ENCODE results near the gene ESR1.
"Not testable (repeated sequence)": the region's sequence is repeated elsewhere in the genome, so short reads cannot be mapped to it uniquely, and the experiment has no call there.

ESR1 gene

DNA sequence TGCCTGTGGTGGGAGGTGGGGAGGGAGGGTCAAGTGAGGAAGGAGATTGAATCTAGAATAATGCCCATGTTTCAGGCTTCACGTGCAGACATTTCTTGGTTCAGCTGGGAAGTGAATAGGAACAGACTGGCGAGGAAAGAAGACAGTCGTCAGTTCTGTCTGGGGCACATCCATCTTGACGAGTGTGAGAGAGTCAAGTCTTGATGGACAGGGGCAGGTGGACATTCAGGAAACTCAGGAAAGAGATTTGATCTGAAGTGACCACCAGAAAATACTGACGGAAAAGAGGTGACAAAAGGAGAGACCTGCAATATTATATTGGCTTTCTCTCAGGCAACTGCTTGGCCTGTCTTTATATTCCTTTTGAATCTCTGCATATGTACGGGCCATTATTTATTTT, 68.6 kb downstream of the ESR1 start:
- Histone ChIP-seq H3K36me3 (ENCODE audit: control insufficient read depth, insufficient read depth, low read length) (no peaks in the 10 kb centered on the region), H3K4me1 (ENCODE audit: control insufficient read depth, insufficient read depth, low read length) (no peaks in the 10 kb centered on the region), H3K27me3 (ENCODE audit: control insufficient read depth, insufficient read depth, low read length) (no peaks in the 10 kb centered on the region), H3K27ac (ENCODE audit: low read depth, low read length) (no peak overlapping the region), H3K9ac (ENCODE audit: low read length) (no peak overlapping the region), H3K4me3 (ENCODE audit: low read length) (no peak overlapping the region)

DNA sequence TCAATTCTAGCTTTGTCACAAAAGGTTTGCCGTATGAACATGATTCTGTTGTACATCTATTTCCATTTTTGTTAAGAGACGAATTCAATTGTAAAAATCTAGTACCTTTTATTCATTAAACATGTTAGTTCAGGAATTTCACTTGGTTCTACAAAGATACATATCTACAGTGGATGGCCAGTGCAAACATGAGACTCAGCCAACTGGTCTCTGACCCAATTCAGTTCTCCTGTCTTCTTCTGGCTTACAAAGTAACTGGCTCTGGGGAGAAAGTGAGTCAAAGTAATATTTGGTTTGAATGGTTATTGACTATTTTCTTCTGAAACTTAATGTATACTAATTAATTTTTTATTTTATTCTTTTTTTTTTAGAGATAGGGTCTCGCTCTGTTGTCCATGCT, 70.0 kb downstream of the ESR1 start:
- no peak overlapping the region for H3K27ac ChIP-seq (ENCODE audit: low read depth, low read length)
- H3K9ac ChIP-seq (ENCODE audit: low read length) = no peak overlapping the region
- H3K4me3 ChIP-seq (ENCODE audit: low read length) = no peak overlapping the region
- H3K36me3 ChIP-seq (ENCODE audit: control insufficient read depth, insufficient read depth, low read length) = no peaks in the 10 kb centered on the region
- no peaks in the 10 kb centered on the region for H3K4me1 ChIP-seq (ENCODE audit: control insufficient read depth, insufficient read depth, low read length)
- no peaks in the 10 kb centered on the region for H3K27me3 ChIP-seq (ENCODE audit: control insufficient read depth, insufficient read depth, low read length)

DNA sequence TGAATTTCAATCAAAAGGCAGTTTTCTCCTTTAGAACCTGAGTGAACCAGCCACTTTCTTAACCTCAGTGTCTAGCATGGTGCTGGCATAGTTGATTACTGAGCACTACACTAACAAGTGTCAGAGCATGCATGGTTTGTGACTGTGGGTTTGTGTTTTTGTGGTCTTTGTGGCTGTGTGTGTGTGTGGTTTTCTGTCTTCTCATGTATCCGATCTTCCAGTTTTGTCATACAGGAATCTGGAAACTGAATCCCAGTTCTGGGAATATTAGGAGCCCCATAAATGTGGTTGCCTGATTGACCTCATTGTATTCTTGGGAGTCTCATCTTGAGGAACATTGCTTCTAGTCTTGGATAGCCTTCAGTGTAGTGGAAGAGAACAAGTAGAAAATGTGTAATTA, 73.7 kb downstream of the ESR1 start:
- no peak overlapping the region for H3K27ac ChIP-seq (ENCODE audit: low read depth, low read length)
- no peaks in the 10 kb centered on the region for H3K27me3 ChIP-seq (ENCODE audit: control insufficient read depth, insufficient read depth, low read length)
- no peak overlapping the region for H3K4me3 ChIP-seq (ENCODE audit: low read length)
- H3K9ac ChIP-seq (ENCODE audit: low read length) = no peak overlapping the region
- H3K4me1 ChIP-seq (ENCODE audit: control insufficient read depth, insufficient read depth, low read length) = no peaks in the 10 kb centered on the region
- no peaks in the 10 kb centered on the region for H3K36me3 ChIP-seq (ENCODE audit: control insufficient read depth, insufficient read depth, low read length)

DNA sequence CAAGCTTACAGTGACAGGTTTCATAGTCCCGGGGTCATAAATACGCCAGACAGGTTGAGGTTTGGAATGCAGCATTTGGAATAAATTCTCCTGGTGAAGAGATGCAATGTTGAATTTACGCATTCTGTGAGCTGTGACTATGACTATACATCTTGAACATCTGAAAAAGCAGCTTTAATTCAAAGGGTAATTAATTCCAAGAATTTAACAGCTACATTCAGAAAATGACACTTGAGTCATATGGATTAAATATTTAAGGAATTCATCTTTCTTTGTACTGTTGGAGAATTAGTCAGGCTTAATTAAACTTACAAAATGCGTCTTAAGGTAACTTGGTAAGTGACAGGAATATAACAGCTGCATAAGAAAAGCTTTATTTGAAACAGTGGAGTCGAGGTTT, 74.7 kb downstream of the ESR1 start:
- no peaks in the 10 kb centered on the region for H3K4me1 ChIP-seq (ENCODE audit: control insufficient read depth, insufficient read depth, low read length)
- H3K9ac ChIP-seq (ENCODE audit: low read length) = no peak overlapping the region
- no peak overlapping the region for H3K27ac ChIP-seq (ENCODE audit: low read depth, low read length)
- H3K36me3 ChIP-seq (ENCODE audit: control insufficient read depth, insufficient read depth, low read length) = no peaks in the 10 kb centered on the region
- H3K4me3 ChIP-seq (ENCODE audit: low read length) = no peak overlapping the region
- no peaks in the 10 kb centered on the region for H3K27me3 ChIP-seq (ENCODE audit: control insufficient read depth, insufficient read depth, low read length)

DNA sequence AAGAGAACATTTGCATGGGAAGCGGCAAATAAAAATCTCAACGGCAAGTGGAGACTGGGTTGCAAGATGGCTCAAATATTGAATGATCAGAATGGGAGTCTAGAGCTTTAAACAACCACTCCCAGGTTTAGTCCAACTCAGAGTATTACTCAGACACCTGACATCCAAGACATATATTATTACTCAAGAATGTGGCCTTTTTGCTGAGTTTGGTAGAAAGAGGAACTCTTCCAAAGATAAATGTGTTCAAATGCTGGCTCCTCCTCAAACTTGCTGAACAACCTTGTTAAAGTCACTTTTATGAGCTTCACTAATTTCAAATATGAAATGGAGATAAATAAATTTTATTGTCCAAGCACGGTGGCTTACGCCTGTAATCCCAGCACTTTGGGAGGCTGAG, 77.8 kb downstream of the ESR1 start:
- Histone ChIP-seq H3K4me3 (ENCODE audit: low read length) (no peak overlapping the region), H3K27ac (ENCODE audit: low read depth, low read length) (no peak overlapping the region), H3K27me3 (ENCODE audit: control insufficient read depth, insufficient read depth, low read length) (no peaks in the 10 kb centered on the region), H3K36me3 (ENCODE audit: control insufficient read depth, insufficient read depth, low read length) (no peaks in the 10 kb centered on the region), H3K4me1 (ENCODE audit: control insufficient read depth, insufficient read depth, low read length) (no peaks in the 10 kb centered on the region), H3K9ac (ENCODE audit: low read length) (no peak overlapping the region)

DNA sequence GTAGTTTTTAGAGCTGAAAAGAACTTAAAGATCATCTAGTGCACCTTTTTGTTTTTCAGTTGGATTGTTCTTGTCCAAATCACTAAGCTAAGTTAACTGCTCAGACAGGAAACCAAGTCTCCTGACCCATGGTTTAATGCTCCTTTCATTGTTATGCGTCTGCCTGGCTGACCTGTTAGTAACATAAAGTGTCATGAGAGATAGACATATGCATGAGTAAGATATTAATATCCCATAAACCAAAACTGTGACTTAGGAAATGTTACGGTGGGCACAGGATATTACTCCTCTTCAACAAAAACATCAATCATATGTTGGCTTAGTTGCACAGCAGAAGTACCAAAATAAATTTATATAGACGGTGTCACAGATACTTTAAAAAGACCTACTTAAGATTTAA, 84.0 kb downstream of the ESR1 start:
- no peak overlapping the region for H3K4me3 ChIP-seq (ENCODE audit: low read length)
- H3K27ac ChIP-seq (ENCODE audit: low read depth, low read length) = no peak overlapping the region
- H3K9ac ChIP-seq (ENCODE audit: low read length) = no peak overlapping the region
- H3K36me3 ChIP-seq (ENCODE audit: control insufficient read depth, insufficient read depth, low read length) = no peaks in the 10 kb centered on the region
- no peaks in the 10 kb centered on the region for H3K27me3 ChIP-seq (ENCODE audit: control insufficient read depth, insufficient read depth, low read length)
- no peaks in the 10 kb centered on the region for H3K4me1 ChIP-seq (ENCODE audit: control insufficient read depth, insufficient read depth, low read length)

DNA sequence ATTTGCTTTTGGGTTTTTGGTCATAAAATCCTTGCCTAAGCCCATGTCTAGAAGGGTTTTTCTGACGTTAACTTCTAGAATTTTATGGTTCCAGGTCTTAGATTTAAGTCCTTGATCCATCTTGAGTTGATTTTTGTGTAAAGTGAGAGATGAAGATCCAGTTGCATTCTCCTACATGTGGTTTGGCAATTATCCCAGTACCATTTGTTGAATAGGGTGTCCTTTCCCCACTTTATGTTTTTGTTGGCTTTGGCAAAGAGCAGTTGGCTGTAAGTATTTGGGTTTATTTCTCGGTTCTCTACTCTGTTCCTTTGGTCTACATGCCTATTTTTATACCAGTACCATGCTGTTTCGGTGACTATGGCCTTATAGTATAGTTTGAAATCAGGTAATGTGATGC, 86.9 kb downstream of the ESR1 start:
- not testable (repeated sequence) for H3K27ac ChIP-seq (ENCODE audit: low read depth, low read length); H3K27me3 ChIP-seq (ENCODE audit: control insufficient read depth, insufficient read depth, low read length); H3K4me1 ChIP-seq (ENCODE audit: control insufficient read depth, insufficient read depth, low read length); H3K4me3 ChIP-seq (ENCODE audit: low read length); H3K36me3 ChIP-seq (ENCODE audit: control insufficient read depth, insufficient read depth, low read length); H3K9ac ChIP-seq (ENCODE audit: low read length)

DNA sequence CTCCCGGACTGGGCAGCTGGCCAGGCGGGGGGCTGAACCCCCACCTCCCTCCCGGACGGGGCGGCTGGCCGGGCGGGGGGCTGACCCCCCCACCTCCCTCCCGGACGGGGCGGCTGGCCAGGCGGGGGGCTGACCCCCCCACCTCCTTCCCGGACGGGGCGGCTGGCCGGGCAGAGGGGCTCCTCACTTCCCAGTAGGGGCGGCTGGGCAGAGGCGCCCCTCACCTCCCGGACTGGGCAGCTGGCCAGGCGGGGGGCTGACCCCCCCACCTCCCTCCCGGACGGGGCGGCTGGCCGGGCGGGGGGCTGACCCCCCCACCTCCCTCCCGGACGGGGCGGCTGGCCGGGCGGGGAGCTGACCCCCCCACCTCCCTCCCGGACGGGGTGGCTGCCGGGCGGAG, 91.7 kb downstream of the ESR1 start:
- H3K27ac ChIP-seq (ENCODE audit: low read depth, low read length); H3K4me3 ChIP-seq (ENCODE audit: low read length); H3K36me3 ChIP-seq (ENCODE audit: control insufficient read depth, insufficient read depth, low read length); H3K4me1 ChIP-seq (ENCODE audit: control insufficient read depth, insufficient read depth, low read length); H3K27me3 ChIP-seq (ENCODE audit: control insufficient read depth, insufficient read depth, low read length); H3K9ac ChIP-seq (ENCODE audit: low read length): not testable (repeated sequence)

DNA sequence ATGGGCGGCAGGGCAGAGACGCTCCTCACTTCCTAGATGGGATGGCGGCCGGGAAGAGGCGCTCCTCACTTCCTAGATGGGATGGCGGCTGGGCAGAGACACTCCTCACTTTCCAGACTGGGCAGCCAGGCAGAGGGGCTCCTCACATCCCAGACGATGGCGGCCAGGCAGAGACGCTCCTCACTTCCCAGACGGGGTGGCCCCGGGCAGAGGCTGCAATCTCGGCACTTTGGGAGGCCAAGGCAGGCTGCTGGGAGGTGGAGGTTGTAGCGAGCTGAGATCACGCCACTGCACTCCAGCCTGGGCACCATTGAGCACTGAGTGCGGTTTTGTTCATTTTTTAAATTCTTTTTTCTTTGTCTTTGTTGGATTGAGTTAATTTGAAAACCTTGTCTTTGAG, 92.3 kb downstream of the ESR1 start:
- H3K4me1 ChIP-seq (ENCODE audit: control insufficient read depth, insufficient read depth, low read length); H3K9ac ChIP-seq (ENCODE audit: low read length); H3K27ac ChIP-seq (ENCODE audit: low read depth, low read length); H3K27me3 ChIP-seq (ENCODE audit: control insufficient read depth, insufficient read depth, low read length); H3K4me3 ChIP-seq (ENCODE audit: low read length); H3K36me3 ChIP-seq (ENCODE audit: control insufficient read depth, insufficient read depth, low read length): not testable (repeated sequence)

DNA sequence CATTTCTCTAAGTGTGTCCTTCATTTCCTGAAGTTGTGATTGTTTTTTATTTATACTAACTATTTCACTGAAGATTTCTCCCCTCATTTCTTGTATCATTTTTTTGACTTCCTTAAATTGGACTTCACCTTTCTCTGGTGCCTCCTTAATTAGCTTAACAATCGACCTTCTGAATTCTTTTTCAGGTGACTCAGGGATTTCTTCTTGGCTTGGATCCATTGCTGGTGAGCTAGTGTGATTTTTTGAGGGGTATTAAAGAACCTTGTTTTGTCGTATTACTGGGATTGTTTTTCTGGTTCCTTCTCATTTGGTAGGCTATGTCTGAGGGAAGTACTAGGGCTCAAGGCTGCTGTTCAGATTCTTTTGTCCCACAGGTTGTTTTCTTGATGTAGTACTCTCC, 92.8 kb downstream of the ESR1 start:
- Histone ChIP-seq H3K27me3 (ENCODE audit: control insufficient read depth, insufficient read depth, low read length) (no peaks in the 10 kb centered on the region), H3K27ac (ENCODE audit: low read depth, low read length) (no peak overlapping the region), H3K4me3 (ENCODE audit: low read length) (no peak overlapping the region), H3K36me3 (ENCODE audit: control insufficient read depth, insufficient read depth, low read length) (no peaks in the 10 kb centered on the region), H3K4me1 (ENCODE audit: control insufficient read depth, insufficient read depth, low read length) (no peaks in the 10 kb centered on the region), H3K9ac (ENCODE audit: low read length) (no peak overlapping the region)

DNA sequence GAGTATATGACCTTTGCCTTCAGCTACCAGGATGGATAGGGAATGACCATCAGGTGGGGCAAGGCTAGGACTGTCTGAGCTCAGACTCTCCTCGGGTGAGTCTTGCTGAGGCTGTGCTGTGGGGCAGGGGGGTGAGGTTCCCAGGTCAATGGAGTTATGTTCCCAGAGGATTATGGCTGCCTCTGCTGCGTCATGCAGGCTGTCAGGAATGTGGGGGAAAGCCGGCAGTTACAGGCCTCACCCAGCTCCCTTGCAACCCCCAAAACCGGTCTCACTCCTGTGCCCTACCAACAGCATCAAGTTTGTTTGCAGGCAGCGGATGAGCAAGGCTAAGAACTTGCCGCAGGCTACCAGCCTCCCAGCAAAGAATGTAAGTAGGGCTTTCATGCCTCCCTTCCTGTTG, 93.5 kb downstream of the ESR1 start:
- Histone ChIP-seq H3K9ac (ENCODE audit: low read length) (no peak overlapping the region), H3K4me3 (ENCODE audit: low read length) (no peak overlapping the region), H3K36me3 (ENCODE audit: control insufficient read depth, insufficient read depth, low read length) (no peaks in the 10 kb centered on the region), H3K27me3 (ENCODE audit: control insufficient read depth, insufficient read depth, low read length) (no peaks in the 10 kb centered on the region), H3K4me1 (ENCODE audit: control insufficient read depth, insufficient read depth, low read length) (no peaks in the 10 kb centered on the region), H3K27ac (ENCODE audit: low read depth, low read length) (no peak overlapping the region)

DNA sequence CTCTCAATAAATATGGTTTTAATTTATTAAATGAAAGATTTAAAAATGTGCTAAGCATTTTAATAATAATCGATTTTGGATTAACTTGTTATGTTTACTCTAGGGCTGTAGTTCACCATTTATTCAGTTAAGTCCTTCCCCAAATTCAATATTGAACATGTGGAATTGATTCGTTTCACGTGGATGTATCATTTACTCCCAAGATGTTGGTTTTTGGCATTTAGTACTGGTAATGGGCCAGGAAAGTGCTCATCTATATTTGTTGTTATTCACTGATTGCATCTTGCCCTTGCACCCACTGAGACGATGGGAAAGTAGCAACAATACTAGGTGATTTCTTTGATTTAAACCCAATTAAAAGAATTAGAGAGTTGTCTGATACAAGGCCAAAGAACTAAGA, 97.1 kb downstream of the ESR1 start:
- no peak overlapping the region for H3K27ac ChIP-seq (ENCODE audit: low read depth, low read length)
- no peaks in the 10 kb centered on the region for H3K27me3 ChIP-seq (ENCODE audit: control insufficient read depth, insufficient read depth, low read length)
- H3K36me3 ChIP-seq (ENCODE audit: control insufficient read depth, insufficient read depth, low read length) = no peaks in the 10 kb centered on the region
- H3K4me3 ChIP-seq (ENCODE audit: low read length) = no peak overlapping the region
- no peak overlapping the region for H3K9ac ChIP-seq (ENCODE audit: low read length)
- no peaks in the 10 kb centered on the region for H3K4me1 ChIP-seq (ENCODE audit: control insufficient read depth, insufficient read depth, low read length)

DNA sequence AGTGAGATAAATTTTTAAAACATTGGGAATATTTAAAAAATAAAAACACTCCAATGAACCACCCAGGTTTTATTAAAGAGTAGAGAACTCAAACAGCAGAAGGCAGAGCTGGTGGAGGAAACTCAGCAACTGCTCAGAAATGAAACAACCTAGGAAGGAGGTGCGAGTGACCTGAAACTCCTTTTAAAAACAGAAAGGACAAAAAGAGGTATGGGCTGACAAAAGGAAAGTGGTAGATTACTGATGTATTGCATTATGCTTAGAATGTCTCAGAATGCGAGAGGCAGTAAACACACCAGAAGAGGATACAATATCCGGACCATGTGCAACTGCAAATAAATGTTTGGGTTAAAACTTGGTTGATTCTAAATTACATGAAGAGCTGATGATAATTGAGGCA, 97.6 kb downstream of the ESR1 start:
- no peaks in the 10 kb centered on the region for H3K4me1 ChIP-seq (ENCODE audit: control insufficient read depth, insufficient read depth, low read length)
- no peak overlapping the region for H3K4me3 ChIP-seq (ENCODE audit: low read length)
- no peak overlapping the region for H3K27ac ChIP-seq (ENCODE audit: low read depth, low read length)
- H3K36me3 ChIP-seq (ENCODE audit: control insufficient read depth, insufficient read depth, low read length) = no peaks in the 10 kb centered on the region
- H3K9ac ChIP-seq (ENCODE audit: low read length) = no peak overlapping the region
- H3K27me3 ChIP-seq (ENCODE audit: control insufficient read depth, insufficient read depth, low read length) = no peaks in the 10 kb centered on the region

DNA sequence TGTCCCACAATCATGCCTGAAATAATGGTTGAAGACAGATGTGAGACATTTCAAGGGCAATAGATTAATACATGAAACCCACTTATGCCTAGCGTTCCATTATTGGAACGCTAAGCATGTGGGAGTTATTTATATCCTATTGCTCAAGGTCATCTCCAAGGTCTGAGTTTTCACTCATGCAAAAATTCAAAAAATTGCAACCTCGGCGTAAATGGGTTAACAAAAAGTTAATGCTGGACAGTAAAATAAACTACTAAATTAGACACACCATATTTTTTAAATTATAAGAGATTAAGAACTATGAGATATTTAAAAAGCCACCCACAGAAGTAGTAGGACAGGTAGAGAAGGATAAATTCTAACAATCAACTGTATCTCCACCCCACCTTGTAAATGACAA, 98.4 kb downstream of the ESR1 start:
- Histone ChIP-seq H3K4me1 (ENCODE audit: control insufficient read depth, insufficient read depth, low read length) (no peaks in the 10 kb centered on the region), H3K9ac (ENCODE audit: low read length) (no peak overlapping the region), H3K4me3 (ENCODE audit: low read length) (no peak overlapping the region), H3K27ac (ENCODE audit: low read depth, low read length) (no peak overlapping the region), H3K36me3 (ENCODE audit: control insufficient read depth, insufficient read depth, low read length) (no peaks in the 10 kb centered on the region), H3K27me3 (ENCODE audit: control insufficient read depth, insufficient read depth, low read length) (no peaks in the 10 kb centered on the region)
